NOMO-1 treated with dmso at 0.1 percent for 144 hours (cell line): ENCODE data around the gene ZNF84.

Experiments used
- DNase-seq: peaks from one replicate; lab custom pipeline; 2025; ENCODE audit not compliant: unreplicated experiment; lab: John Stamatoyannopoulos, UW

ZNF84 gene

DNA sequence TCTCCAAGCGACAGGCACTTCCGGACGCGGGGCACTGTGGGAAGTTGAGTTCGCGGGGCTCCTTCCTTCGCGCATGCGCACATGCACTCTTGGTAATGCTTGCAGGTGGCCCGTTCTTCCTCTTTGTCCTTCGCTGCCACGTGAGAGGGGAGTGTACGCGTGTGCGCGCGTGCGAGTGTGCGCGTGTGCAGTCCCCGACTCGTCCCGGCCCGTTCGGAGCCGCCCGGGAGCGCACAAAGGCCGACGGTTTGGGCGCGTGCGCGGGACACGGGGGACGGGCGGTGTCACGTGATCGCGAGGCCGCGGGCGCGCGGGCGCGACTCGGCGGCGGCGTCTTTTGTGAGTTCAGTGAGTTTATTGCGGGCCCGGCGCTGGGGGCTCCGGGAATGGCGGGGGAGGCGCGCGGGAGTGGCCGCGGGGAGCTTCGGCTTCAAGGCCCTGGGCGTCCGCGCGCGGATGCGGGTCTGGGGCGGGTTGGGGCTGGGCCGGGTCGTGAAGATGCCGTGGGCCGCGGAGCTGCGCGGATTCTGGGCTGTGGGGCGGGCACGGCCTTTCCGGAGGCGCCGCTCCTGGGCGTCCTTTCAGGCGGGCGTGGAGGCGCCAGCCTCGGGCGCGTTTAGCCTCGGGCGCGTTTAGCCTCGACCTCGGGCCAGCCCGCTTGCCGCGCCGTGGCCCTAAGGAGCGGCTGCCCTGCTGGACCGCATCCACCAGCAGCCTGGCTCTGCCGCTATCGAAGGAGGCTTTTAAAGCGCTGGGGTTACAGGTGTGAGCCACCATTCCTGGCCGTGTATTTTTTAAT is at the start of gene ZNF84:
Gene ZNF84 (plus strand): TSS at position 303 of the 799 bp plus-strand sequence. CDS start 3,959 bp downstream, outside the sequence.
- DNase-seq = peak; percentile 97

DNA sequence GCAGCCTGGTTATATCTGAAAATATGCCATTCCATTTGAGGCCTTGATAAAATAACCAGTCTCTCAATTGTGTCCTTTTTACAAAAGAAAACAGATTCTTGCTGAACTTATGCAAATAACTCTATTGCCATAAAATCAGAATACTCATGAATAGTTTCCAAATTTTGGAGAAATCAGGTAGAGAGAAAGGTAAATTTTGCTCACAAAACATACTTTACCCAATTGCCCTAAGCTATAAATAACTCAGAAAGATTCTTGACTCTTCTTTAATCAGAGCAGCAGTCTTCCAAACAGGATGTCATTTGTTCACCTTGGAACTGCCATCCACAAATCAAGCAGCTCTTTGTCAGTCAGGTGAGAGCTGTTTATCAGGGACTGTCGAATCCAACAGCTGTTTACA is 38.6 kb upstream of the ZNF84 start:
- no peak for DNase-seq

DNA sequence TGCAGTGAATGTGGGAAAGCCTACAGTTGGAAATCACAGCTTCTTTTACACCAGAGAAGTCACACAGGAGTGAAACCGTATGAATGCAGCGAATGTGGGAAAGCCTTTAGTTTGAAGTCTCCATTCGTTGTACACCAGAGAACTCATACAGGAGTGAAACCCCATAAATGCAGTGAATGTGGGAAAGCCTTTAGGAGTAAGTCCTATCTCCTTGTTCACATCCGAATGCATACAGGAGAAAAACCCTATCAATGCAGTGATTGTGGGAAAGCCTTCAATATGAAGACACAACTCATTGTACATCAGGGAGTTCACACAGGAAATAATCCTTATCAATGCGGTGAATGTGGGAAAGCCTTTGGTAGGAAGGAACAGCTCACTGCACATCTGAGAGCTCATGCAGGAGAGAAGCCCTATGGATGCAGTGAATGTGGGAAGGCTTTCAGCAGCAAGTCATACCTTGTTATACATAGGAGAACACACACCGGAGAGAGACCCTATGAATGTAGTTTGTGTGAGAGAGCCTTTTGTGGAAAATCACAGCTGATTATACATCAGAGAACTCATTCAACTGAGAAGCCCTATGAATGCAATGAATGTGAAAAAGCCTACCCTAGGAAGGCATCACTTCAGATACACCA is 26.5 kb upstream of the ZNF84 start:
- no peak for DNase-seq

DNA sequence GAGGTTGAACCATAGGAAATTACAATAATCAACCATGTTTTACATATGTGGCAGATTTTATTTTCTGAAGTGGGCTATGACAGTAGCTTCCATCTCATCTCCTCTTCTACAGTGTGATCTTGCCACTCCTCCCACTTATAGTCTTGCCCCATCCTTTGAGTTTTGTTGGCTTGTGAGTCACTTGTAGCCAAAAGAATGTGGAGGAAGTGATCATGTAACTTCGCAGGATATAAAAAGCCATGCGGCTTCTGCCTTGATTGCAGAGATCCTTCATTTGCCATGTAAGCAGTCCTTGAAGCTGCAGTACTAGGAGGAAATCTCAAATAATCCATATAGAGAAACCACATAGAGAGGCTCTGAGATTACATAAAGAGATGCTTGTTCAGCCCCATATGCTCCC is 13.7 kb upstream of the ZNF84 start:
- no peak for DNase-seq

DNA sequence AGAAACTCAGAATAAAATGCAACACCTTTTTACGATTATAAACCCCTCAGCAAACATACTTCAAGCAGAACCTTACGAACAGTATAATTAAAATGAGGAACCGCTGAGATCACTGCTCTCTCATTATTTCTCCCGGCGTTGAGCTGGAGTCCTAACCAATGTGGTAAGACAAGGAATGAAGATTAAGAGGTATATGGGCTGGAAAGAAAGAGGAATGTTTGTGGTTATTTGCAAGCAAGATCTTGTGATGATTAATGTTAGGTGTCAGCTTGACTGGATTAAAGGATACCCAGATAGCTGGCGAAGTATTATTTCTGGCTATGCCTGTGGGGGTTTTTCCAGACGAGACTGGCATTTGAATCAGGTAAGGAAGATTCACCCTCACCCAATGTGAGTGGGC is 10.3 kb upstream of the ZNF84 start:
- DNase-seq = no peak

DNA sequence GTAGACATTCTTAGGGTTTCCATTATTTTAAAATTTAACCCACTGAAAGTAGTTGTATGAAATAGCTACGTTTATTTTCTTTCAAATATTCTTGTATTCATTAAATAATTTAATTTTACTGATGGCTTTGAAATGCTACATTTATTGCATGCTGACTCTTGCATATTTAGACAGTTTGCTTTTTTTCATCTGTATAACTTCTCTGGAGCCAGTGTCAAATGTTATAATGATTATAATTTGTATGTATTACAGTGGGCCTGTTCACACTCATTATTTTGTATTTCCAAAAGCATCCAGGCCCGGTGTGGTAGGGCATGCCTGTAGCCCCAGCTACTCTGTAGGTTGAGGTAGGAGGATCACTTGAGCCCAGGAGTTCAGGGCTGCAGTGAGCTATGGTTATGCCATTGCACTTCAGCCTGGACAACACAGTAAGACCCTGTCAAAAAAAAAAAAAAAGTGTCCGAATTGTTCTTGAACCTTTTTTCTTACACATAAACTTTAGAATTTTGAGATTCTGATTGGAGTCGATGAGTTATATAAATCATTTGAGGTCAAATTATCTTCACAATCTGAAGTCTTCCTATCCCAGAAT is 905 bp downstream of the ZNF84 start:
- no peak for DNase-seq

DNA sequence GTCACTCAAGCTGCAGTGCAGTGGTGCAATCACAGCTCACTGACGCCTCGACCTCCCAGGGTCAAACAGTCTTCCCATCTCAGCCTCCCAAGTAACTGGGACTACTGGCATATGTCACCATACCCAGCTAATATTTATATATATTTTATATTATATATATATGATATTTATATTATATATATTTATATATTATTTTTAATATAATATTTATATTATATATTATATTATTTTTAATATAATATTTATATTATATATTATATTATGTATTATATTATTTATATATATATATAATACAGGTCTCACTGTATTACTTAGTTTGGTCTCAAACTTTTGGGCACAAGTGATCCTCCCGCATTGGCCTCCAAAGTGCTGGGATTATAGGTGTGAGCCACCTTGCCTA is 9.4 kb downstream of the ZNF84 start:
- DNase-seq = no peak

DNA sequence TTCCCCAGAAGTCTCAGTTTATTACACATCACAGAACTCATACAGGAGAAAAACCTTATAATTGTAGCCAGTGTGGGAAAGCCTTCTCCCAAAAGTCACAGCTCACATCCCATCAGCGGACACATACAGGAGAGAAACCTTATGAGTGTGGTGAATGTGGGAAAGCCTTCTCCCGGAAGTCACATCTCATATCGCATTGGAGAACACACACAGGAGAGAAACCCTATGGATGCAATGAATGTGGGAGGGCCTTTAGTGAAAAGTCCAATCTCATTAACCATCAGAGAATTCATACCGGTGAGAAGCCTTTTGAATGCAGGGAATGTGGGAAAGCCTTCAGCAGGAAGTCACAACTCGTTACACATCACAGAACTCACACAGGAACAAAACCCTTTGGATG is 20.1 kb downstream of the ZNF84 start:
- no peak for DNase-seq

DNA sequence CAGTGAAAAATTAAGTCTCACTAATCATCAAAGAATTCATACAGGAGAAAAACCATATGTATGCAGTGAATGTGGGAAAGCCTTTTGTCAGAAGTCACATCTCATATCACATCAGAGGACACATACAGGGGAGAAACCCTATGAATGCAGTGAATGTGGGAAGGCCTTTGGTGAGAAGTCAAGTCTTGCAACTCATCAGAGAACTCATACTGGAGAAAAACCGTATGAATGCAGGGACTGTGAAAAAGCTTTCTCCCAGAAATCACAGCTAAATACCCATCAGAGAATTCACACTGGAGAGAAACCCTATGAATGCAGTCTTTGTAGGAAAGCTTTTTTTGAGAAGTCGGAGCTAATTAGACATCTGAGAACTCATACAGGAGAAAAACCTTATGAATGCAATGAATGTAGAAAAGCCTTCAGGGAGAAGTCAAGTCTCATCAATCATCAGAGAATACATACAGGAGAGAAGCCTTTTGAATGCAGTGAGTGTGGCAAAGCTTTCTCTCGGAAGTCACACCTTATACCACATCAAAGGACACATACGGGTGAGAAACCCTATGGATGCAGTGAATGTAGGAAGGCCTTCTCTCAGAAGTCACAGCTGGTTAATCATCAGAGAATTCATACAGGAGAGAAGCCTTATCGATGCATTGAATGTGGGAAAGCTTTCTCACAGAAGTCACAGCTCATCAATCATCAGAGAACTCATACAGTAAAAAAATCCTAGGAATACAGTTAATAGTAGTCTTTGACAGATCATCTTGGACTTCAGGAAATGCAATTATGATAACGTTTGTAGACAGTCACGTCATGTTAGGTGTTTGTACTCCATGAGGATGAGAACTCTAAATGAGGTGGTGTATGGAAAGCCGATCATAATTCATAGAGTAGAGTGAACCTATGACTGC is 21.1 kb downstream of the ZNF84 start:
- DNase-seq = no peak

DNA sequence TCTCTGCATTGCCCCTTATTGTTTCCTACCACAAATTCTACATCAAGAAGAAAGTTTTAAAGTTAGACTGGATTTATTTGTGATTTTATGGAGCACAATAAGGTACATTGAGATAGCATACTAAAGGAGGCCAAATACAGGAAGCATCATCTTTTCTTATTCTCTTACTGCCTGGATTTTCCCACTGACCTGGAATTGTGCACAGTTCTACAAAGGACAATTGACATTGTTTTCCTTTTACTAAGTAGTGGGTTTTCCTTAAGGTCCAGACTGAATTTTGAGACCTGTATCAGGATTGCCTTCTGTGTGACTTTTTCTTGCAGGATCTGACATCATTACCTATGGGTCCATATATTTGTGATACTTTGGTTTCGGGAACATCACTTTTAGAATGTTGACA is 24.6 kb downstream of the ZNF84 start:
- no peak for DNase-seq

DNA sequence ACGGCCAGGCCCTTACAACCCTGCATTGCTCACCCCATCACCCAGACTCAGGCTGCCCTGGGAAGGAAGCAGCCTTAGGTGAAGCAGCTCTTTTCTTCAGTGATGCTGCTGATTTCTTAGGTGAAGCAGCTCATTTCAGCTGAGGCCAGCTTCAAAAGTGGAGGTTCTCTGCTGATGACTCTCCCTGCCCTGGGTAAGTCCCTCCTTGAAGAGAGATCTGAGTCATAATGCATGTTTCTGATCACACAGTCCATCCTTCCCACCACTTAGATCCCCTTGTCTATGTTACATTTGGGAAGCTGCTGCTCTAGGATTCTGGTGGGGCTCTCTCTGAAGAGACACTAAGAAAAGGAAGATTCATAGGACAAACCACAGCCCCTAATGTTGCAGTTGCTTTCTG is 26.2 kb downstream of the ZNF84 start:
- DNase-seq = no peak

DNA sequence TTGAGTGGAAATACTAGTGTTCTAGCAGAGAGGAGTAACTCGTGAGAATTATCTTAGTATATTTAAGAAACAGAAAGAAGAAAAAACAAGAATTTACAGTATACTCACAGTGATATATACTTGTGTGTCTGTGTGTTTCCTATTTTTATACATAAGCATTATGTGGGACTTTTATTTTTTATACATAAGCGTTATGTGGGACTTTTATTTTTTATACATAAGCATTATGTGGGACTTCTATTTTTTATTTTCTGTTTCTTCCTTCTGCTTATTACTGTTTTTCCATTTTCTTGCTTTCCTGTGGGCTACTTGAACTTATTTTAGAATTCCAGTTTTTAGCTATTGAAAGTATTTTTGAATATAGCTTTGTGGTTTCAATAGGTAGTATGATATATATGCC is 36.5 kb downstream of the ZNF84 start:
- no peak for DNase-seq

DNA sequence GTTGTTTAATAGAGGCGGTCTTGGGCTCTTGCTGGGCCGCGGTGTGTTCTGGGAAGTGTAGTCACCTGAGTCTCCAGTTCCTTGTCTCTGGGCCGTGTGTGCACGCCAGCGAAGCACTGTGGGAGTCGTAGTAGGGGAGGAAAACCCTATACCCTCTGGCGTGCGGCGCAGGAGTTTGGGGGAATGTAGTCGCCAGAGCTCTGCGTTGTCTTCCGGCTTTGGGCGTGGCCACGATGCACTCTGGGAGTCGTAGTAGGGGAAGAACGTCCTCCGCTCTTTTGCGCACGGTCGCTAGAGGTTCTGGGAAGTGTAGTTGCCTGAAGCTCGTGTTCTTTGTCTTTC is 42.7 kb downstream of the ZNF84 start:
- peak; percentile 99 for DNase-seq

DNA sequence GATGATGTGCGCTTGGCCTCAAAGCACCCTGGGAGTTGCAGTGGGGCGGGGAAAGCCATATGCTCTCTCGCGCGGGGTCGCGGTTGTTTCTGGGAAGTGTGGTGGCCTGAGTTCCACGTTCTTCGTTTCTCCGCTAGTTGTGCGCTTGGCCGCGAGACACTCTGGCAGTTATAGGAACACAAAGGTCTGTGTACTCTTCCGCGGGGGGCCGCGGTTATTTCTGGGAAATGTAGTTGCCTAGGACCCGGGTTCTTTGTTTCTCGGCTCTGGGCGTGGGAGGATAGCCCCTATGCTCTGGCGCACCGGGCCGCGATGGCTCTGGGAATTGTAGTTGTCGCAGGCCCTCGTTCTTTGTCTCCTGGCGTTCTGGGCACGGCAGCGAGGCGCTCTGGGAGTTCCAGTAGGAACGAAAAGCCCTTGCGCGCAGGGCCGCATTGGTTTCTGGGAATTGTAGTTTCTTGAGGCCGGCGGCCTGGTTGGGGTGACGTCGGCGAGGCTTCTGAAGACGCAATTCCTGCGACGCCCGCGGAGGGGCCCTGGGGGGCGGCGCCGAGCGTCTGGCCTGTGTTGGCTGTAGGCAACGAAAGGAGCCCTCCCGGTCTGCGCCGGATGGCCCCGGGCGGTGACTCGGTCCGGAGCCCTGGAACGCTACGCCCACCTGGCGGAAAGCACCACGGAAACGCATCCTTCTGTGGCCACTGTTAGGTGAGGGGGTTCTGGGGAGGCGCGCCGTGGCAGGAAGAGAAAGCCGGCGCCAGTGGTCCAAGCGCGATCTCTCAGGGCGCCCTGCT is 43.3 kb downstream of the ZNF84 start, which contains the start of gene ZNF140:
Gene ZNF140 (plus strand): TSS at position 556 of the 791 bp plus-strand sequence. CDS start 398 bp downstream, outside the sequence.
- DNase-seq = peak; percentile 96

DNA sequence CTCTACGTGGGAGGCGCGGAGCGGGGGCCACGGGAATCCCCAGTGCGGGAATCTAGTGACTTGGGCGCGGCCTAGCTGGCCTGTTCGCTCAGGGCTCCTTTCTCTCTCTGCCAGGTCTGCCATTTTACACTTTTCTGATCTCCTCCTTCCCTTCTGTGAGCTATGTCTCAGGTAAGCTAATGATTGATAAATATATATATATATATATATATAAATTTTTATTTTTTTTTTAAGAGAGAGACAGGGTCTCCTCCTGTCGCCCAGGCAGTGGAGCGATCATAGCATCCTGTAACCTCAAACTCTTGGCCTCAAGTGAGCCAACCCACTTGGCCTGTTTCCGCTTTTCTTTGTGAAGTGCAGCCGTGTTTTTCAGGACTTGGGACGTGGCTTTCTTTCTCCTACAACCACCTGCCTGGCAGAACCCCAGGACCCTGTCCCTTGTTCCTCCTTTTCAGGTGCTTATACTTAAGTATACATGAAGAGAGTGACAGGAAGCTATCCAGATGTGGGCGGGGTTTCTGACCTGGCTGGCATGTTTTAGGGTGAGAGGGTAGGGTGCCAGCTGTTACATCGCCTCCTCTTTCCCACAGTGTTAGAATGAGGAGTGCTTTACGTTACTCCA is 44.0 kb downstream of the ZNF84 start:
- peak; percentile 56 for DNase-seq

DNA sequence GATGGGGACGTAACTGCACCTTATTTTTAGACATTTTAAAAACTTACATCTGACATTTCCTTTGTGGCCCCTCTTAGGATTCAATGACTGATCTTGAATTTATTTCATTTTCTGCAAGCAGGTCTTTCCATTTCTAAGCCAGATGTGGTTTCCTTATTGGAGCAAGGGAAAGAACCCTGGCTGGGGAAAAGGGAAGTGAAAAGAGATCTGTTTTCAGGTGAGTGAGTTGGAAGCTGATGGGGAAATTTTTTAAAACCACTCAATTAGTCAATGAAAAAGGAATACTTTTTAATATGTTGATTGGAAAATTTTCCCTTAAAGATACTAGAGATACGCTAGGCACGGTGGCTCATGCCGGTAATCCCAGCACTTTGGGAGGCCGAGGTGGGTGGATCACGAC is 46.0 kb downstream of the ZNF84 start:
- no peak for DNase-seq

DNA sequence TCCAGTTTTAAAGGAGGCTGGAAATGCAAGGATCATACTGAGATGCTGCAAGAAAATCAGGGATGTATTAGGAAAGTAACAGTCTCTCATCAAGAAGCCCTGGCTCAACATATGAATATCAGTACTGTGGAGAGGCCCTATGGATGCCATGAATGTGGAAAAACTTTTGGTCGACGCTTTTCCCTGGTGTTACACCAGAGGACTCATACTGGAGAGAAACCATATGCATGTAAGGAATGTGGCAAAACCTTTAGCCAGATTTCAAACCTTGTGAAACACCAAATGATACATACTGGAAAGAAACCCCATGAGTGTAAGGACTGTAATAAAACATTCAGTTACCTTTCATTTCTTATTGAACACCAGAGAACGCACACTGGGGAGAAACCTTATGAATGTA is 68.3 kb downstream of the ZNF84 start:
- no peak for DNase-seq

DNA sequence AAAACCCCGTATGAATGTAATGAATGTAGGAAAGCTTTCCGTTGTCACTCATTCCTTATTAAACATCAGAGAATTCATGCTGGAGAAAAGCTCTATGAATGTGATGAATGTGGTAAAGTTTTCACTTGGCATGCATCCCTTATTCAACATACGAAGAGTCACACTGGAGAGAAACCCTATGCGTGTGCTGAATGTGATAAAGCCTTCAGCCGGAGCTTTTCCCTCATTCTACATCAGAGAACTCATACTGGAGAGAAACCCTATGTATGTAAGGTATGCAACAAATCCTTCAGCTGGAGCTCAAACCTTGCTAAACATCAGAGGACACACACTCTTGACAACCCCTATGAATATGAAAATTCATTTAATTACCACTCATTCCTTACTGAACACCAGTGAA is 68.9 kb downstream of the ZNF84 start:
- no peak for DNase-seq

DNA sequence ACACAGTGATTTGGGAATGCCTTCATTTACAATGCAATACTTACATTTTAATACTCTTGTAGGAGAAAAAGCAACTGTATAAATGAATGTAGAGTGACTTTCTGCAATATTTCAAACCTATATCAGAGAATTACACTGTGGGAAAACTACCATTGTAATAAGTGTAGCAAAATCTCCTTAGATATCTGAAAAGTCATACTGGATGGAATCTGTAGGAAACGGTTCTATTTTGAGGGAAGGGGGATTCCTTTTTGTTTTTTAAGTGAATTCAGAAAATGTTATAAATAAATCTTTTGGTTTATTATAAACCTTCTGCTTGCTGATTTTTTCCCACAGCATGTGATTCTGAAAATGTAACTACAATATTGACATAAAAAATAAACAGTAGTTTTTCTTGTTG is 69.8 kb downstream of the ZNF84 start:
- no peak for DNase-seq

DNA sequence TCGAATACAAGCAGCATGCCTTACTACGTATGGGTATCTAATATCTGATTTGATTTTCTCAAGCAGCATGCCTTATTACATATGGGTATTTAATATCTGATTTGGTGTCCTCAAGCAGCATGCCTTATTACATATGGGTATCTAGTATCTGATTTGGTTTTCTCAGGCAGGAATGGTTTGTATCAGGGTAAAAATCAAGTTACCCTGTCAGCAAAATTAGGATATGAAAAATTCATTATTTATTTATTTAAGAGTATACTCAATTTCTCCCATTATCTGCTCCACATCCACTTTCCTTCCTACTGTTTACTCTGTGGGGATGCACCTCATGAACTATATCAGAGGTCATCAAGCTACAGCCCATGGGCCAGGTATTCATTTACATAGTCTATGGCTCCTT is 70.8 kb downstream of the ZNF84 start:
- no peak for DNase-seq
